Omental fat pad (tissue), 4 donors: Measurements from ENCODE around the gene CTU2. TPM values are rescaled to one million over a fixed set of nuclear protein-coding genes. Genes with fewer than 3 reads are reported as not detected.

Source experiments
- ATAC-seq: fragments of 150-250 bp; one replicate; pipeline ENCODE4 v1.9.1; 2016; ENCODE audit warnings: mild to moderate bottlenecking, moderate library complexity; ENCODE audit not compliant: low FRiP score
- DNase-seq: peaks from one replicate; pipeline ENCODE4 v3.0.0-alpha.2; 2019; ENCODE audit warnings: low spot score
- total RNA-seq, 4 donors: library from RNA; depleted of rRNA; stranded (reverse); fragments of >200 nt; gene quantifications; one replicate each; pipeline ENCODE4 v1.1.0, GENCODE V29; 2016
- TF ChIP-seq, protein P1 (sequence below), 3 donors: fragments of 450-650 bp; IDR thresholded peaks; one replicate each; pipeline ENCODE4 v1.5.1; 2016 to 2017; ENCODE audit warnings: antibody characterized with exemption in 3 of 3, mild to moderate bottlenecking in 3 of 3, moderate library complexity in 2 of 3

CTU2 gene
- total RNA-seq, 4 donors from 2014 or later: 6.8 to 23.7 (median 10.2) TPM

DNA sequence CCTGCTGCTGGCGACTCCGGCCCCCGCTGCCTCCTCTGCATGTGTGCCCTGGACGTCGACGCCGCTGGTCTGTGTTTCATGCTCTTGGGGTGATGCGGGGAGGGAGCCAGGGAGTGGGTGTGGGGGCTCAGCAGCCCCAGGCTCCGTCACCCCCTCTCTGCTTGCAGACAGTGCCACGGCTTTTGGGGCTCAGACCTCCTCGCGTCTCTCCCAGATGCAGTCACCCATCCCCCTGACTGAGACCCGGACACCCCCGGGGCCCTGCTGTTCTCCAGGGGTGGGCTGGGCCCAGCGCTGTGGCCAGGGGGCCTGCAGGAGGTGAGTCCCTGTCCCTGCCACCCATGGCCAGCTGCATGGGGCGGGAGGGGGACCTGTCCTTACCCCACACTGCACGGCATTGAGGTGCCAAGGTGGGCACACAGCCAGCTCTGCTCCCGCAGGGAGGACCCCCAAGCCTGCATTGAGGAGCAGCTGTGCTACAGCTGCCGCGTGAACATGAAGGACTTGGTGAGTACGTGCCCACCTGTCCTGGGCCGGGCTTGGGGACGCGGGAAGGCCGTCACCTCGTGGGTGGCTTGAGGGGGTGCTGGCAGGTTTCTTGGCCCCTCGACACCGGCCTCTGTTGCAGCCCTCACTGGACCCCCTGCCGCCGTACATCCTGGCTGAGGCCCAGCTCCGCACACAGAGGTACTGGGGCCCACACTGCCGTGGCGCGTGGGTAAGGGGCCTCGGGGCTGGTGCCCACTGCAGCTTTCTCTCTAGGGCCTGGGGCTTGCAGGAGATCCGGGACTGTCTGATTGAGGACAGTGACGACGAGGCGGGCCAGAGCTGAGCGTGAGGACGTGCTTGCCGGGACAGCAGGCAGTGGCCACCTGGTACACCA, 8.4 kb downstream of the CTU2 start:
- TF ChIP-seq, protein P1, sequence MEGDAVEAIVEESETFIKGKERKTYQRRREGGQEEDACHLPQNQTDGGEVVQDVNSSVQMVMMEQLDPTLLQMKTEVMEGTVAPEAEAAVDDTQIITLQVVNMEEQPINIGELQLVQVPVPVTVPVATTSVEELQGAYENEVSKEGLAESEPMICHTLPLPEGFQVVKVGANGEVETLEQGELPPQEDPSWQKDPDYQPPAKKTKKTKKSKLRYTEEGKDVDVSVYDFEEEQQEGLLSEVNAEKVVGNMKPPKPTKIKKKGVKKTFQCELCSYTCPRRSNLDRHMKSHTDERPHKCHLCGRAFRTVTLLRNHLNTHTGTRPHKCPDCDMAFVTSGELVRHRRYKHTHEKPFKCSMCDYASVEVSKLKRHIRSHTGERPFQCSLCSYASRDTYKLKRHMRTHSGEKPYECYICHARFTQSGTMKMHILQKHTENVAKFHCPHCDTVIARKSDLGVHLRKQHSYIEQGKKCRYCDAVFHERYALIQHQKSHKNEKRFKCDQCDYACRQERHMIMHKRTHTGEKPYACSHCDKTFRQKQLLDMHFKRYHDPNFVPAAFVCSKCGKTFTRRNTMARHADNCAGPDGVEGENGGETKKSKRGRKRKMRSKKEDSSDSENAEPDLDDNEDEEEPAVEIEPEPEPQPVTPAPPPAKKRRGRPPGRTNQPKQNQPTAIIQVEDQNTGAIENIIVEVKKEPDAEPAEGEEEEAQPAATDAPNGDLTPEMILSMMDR (IDR thresholded peaks at IDR 0.05): no peak
- ATAC-seq: no peak

DNA sequence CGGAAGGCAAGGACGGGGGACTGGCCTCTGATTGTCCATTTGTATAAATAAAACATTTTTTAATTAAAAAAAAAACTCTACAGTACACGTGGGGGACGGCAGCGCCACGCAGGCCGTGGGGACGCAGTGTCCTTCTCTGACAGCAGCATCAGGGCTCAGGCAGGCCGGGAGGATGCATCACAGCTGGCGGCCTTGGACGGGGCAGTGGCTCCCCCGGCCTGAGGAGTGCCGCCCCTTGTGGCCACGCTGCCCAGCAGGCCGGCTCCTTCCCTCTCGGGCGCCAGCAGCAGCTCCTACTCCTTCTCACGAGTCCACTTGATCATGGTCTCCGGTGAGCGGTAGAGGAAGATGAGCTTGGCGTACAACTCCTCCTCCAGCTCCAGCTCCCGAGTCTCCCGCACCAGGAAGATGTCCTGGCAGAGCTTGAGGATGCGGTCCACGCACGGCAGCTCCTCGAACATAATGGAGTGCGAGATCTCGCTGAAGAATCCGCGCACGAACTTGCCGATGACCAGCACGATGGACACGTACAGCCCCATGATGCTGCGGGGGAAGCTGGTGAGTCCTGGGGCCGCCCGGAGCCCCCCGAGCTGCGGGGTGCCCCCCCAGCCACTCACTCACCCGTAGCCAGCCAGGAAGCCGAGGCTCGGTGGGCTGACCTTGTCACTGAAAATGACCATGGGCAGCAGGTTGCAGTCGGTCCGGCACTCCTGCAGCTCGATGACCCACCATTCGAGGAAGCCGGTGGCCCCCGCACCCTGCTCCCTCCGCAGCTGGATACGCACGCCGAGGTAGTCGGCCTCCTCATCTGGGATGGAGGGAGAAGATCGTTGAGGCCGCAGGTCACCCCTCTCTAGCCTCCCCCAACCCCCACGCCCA, 9.2 kb downstream of the CTU2 start:
- TF ChIP-seq, protein P1 (IDR thresholded peaks at IDR 0.05): no peak
- DNase-seq (no peak), ATAC-seq (no peak)

More for the DNA sequence above, 8.4 kb downstream of the CTU2 start:
- DNase-seq: no peak

DNA sequence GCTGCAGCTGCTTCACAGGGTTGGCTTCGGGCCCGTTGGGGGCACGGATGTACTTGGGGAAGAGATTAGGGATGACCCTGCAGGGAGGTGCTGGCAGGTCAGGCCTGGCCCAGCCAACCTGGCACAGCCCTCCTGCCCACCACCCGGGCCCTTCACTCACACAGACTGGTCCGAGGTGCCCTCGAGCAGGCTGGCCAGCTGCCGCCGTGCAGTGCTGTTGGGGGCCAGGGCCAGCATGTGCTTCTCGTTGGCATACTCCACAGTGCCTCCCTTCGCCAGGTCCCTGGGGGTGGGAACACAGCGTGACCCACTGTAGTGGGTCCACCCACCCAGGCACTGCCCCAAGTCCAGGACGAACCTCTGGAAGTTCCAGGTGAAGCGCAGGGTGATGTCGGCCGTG, 9.9 kb downstream of the CTU2 start:
- no peak for ATAC-seq
- TF ChIP-seq, protein P1 (IDR thresholded peaks at IDR 0.05): no peak
- no peak for DNase-seq

DNA sequence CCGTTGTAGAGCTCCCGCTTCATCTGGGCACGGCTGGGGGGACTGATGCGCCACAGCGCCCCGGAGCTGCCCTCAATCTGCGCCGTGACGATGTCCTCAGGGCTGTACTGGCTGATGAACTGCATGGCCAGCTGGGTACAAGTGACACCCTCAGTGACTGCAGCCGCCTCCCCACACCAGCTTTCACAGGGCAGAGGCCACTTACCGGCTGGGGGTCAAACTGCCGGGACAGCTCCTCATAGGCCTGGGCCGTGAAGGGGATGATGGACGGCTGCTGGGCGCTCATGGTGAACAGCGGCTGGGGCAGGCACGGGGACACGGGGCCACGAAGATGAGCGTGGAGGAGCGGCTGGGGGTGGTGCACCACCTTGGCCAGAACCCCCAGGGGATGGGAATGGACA, 10.3 kb downstream of the CTU2 start:
- DNase-seq (no peak), ATAC-seq (no peak)
- TF ChIP-seq, protein P1 (IDR thresholded peaks at IDR 0.05): no peak

DNA sequence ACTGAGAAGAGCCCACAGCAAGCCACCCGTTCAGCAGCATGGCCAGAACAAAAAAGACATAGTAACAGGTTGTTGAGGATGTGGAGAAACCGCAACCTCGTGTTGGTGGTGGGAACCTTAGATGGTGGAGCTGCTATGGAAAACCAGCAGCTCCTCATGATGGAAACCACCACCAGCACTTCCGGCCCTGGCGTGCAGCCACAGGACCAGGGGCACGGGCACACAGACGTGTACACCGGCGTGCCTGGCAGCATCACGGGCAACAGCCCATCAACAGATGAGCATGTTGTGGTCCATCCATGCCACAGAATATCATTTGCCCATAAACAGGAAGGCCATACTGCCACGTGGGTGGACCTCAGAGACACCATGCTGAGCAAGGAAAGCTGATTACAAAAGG, 11.9 kb downstream of the CTU2 start:
- no peak for DNase-seq

DNA sequence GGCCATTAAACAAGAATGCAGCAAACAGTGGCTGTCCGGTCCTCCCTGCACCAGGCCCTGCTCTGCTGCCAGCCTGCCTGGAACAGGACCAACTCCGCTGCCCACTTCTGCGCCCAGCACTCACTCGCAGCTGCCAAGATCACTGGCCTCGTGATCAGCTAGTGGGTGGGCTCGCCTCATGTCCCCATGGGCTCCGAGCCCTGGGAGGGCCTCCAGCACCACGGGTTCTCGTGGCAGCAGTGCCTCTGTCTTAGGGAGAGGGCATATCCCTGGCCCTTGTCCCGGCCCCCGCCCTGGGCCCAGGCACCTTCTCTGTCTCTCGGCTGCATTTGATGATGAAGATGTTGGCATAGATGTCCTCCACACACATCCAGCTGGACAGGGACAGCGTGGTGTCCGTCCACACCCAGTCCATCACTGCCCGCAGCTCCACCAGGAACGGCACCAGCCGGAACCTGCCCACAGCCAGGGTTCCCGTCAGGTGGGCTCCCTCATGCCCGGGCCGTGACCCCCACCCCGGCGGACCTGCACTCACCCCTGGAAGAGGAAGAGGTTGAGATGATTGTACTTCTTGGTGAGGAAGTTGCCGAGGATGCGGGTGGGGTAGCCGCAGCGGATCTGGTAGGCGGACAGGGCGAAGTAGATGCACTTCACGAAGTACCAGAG, 13.1 kb downstream of the CTU2 start:
- DNase-seq (no peak), ATAC-seq (no peak)
- TF ChIP-seq, protein P1 (IDR thresholded peaks at IDR 0.05): no peak

More for the DNA sequence above, 11.9 kb downstream of the CTU2 start:
- TF ChIP-seq, protein P1 (IDR thresholded peaks at IDR 0.05): no peak
- no peak for ATAC-seq
